Testis (tissue), 3 donors: ENCODE data around the gene ATG9B. TPM values are rescaled to one million over a fixed set of nuclear protein-coding genes. Genes with fewer than 3 reads are reported as not detected.

ENCODE experiments used
- DNase-seq: peaks from one replicate; pipeline ENCODE4 v3.0.0-alpha.2; 2019
- H3K27ac ChIP-seq, 2 donors: fragments of 200-600 bp; sonication (generic); one replicate each; pipeline ENCODE4 v1.5.1; 2019
- H3K27me3 ChIP-seq: fragments of 200-600 bp; sonication (generic); one replicate; pipeline ENCODE4 v1.5.1; 2019
- H3K36me3 ChIP-seq: fragments of 200-600 bp; sonication (generic); one replicate; pipeline ENCODE4 v1.5.1; 2017; ENCODE audit warnings: low read depth; ENCODE audit errors: missing control alignments
- H3K4me1 ChIP-seq: fragments of 200-600 bp; sonication (generic); one replicate; pipeline ENCODE4 v1.5.1; 2019
- H3K4me3 ChIP-seq, 2 donors: fragments of 200-600 bp; sonication (generic); one replicate each; pipeline ENCODE4 v1.5.1; 2017 to 2019
- H3K9me3 ChIP-seq: fragments of 200-600 bp; sonication (generic); one replicate; pipeline ENCODE4 v1.5.1; 2017
- POLR2A ChIP-seq: fragments of 450-650 bp; IDR thresholded peaks from one replicate; pipeline ENCODE4 v1.6.1; 2017; ENCODE audit warnings: antibody characterized with exemption, mild to moderate bottlenecking, moderate library complexity
- WGBS, 2 donors: methylation state at CpG; one replicate each; pipeline ENCODE4 v1.1.5; 2018; 5-methylcytosine and 5-hydroxymethylcytosine counted together
- intact Hi-C: fragments of 100-400 bp; cut with DNase I; formaldehyde crosslinking; loops from one replicate; pipeline ENCODE4 v1.15.1; 2023; ENCODE audit warnings: low total_unique reads
- polyA plus RNA-seq: library from polyadenylated mRNA; stranded (reverse); fragments of 350-450 nt; fragmentation: Illumina TruSeq; extraction: RNeasy Lipid Tissue Mini Kit (QIAGEN cat#74804); gene quantifications from one replicate; pipeline ENCODE4 v1.2.3, GENCODE V29; 2014; ENCODE audit warnings: low read depth, low replicate concordance; ENCODE audit not compliant: insufficient read depth
- total RNA-seq, 2 donors: library from RNA; depleted of rRNA; stranded (reverse); fragments of >200 nt; gene quantifications; one replicate each; pipeline ENCODE4 v1.2.3, GENCODE V29; 2016
- TF ChIP-seq, protein P1 (sequence below), 3 experiments: fragments of 450-650 bp in 2 of 3; fragments of 200-600 bp in 1 of 3; sonication (generic) in 1 of 3; IDR thresholded peaks; one replicate each; pipeline ENCODE4 v1.5.1; 2016 to 2019; ENCODE audit warnings: antibody characterized with exemption in 3 of 3, mild to moderate bottlenecking in 2 of 3, moderate library complexity in 1 of 3

The ATG9B gene
- total and polyA plus RNA-seq, 3 donors from 2014 or later: 14.9 to 29.7 (median 24.8) TPM

DNA sequence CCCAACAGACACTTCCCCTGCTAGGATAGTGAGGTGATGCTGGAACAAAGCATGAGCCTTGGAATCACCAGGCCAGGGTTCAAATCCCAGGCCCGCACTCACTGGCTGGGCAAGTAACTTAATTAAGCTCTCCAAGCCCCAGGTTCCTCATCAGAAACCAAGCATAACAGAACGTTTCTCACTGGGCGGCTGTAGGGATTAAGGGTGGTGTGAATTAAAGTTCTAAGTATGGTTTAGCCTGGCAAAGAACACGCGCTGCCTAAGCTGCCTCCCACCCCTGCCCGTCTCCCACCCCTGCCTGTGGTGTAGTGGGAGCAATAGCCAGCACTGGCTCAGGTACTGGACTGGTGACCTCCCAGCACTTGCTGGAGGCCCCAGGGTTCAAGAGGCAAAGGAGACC is 40.7 kb upstream of the ATG9B start:
- no peak overlapping the region for H3K27ac ChIP-seq

GRCh38 chr7:151064454-151064853 is 40.2 kb upstream of the ATG9B start:
- 89 to 97% methylated on average over 13 to 18 of the region's 18 CpGs for WGBS, 2 donors

More for the DNA sequence above, 40.7 kb upstream of the ATG9B start:
- H3K36me3 ChIP-seq: no peaks in the 10 kb centered on the region
- H3K4me1 ChIP-seq: peaks cover 32% of the 10 kb centered on the region
- intact Hi-C loops: no loop called here
- 82 to 94% methylated on average over 5 to 6 of the region's 6 CpGs for WGBS, 2 donors
- H3K9me3 ChIP-seq: no peaks in the 10 kb centered on the region
- TF ChIP-seq, protein P1, sequence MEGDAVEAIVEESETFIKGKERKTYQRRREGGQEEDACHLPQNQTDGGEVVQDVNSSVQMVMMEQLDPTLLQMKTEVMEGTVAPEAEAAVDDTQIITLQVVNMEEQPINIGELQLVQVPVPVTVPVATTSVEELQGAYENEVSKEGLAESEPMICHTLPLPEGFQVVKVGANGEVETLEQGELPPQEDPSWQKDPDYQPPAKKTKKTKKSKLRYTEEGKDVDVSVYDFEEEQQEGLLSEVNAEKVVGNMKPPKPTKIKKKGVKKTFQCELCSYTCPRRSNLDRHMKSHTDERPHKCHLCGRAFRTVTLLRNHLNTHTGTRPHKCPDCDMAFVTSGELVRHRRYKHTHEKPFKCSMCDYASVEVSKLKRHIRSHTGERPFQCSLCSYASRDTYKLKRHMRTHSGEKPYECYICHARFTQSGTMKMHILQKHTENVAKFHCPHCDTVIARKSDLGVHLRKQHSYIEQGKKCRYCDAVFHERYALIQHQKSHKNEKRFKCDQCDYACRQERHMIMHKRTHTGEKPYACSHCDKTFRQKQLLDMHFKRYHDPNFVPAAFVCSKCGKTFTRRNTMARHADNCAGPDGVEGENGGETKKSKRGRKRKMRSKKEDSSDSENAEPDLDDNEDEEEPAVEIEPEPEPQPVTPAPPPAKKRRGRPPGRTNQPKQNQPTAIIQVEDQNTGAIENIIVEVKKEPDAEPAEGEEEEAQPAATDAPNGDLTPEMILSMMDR (IDR thresholded peaks at IDR 0.05): no peak
- TF ChIP-seq POLR2A: no peak
- no peak for DNase-seq
- H3K27me3 ChIP-seq: no peaks in the 10 kb centered on the region
- H3K4me3 ChIP-seq: no peak overlapping the region

GRCh38 chr7:151063212-151063561 is 38.9 kb upstream of the ATG9B start:
- 10 to 44% methylated on average over 5 to 11 of the region's 11 CpGs for WGBS, 2 donors
- intact Hi-C loops: no loop called here
- DNase-seq: peak; percentile 80
- H3K4me3 ChIP-seq: peak overlapping the region in 1 of 2 donors; percentile 20
- H3K4me1 ChIP-seq: peaks cover 39% of the 10 kb centered on the region
- peak overlapping the region; percentile 41 to 55 for H3K27ac ChIP-seq
- TF ChIP-seq POLR2A: no peak
- TF ChIP-seq, protein P1 (IDR thresholded peaks at IDR 0.05): no peak
- no peaks in the 10 kb centered on the region for H3K9me3 ChIP-seq
- no peaks in the 10 kb centered on the region for H3K36me3 ChIP-seq
- H3K27me3 ChIP-seq: no peaks in the 10 kb centered on the region

More at GRCh38 chr7:151064454-151064853, 40.2 kb upstream of the ATG9B start:
- DNase-seq: no peak
- H3K27me3 ChIP-seq: no peaks in the 10 kb centered on the region
- H3K9me3 ChIP-seq: no peaks in the 10 kb centered on the region
- TF ChIP-seq POLR2A: no peak
- TF ChIP-seq, protein P1 (IDR thresholded peaks at IDR 0.05): no peak
- H3K27ac ChIP-seq: no peak overlapping the region
- intact Hi-C loops: no loop called here
- H3K4me1 ChIP-seq: peaks cover 32% of the 10 kb centered on the region
- H3K36me3 ChIP-seq: no peaks in the 10 kb centered on the region
- H3K4me3 ChIP-seq: no peak overlapping the region

DNA sequence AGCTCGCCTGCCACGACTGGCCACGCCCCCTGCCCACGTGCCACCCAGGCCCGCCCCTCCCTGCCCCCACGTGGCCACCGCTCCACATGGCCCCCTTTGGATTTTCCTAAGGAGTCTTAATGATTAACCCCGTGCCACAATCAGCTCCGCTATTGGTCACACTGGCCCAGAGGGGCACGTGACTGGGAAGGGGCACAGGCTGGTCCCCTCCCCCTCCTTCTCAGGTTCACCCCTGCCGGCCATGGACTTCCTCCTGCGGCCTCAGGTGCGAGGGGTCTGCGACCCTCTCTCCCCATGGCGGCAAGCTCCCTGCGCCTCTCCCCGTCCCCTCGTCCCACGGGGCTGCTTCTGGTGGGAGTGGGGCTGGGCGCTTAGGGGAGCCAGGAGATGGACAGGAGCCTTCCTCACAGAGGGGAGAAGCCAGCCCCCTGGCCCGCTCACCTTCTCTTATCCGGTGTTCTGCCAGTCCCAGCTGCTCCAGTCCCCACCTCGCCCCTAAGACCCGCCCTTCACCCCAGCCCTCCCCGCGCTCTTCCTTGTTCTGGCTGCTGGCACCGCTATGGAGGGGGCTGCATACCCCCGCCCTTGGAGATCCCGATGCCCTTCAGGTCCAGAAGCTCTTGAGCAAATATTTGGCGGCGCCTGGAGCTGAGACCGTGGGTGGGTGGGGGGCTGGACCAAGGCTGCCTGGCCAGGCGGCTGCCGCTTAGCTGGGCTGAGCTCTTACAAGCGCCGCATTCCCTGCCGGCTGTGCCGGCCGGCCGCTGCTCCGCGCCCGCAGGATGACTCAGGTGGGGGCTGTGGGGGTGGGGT is 38.3 kb upstream of the ATG9B start:
- no peaks in the 10 kb centered on the region for H3K27me3 ChIP-seq
- DNase-seq: peak; percentile 77
- peaks cover 39% of the 10 kb centered on the region for H3K4me1 ChIP-seq
- 35 to 44% methylated on average over 25 to 34 of the region's 43 CpGs for WGBS, 2 donors
- H3K4me3 ChIP-seq: peak overlapping the region in 1 of 2 donors; percentile 20
- H3K9me3 ChIP-seq: no peaks in the 10 kb centered on the region
- H3K27ac ChIP-seq: peak overlapping the region; percentile 41 to 55
- no peak for TF ChIP-seq POLR2A
- TF ChIP-seq, protein P1 (IDR thresholded peaks at IDR 0.05): no peak
- H3K36me3 ChIP-seq: no peaks in the 10 kb centered on the region
- intact Hi-C loops: no loop called here

- Histone ChIP-seq H3K9me3 (no peaks in the 10 kb centered on the region), H3K27me3 (no peaks in the 10 kb centered on the region), H3K4me3 (peak overlapping the region in 1 of 2 donors; percentile 20), H3K36me3 (no peaks in the 10 kb centered on the region), H3K27ac (peak overlapping the region in 1 of 2 donors; percentile 2), H3K4me1 (peaks cover 42% of the 10 kb centered on the region)
- 35 to 38% methylated on average over 2 to 11 of the region's 11 CpGs for WGBS, 2 donors
- intact Hi-C loops: no loop called here
- DNase-seq: no peak
- TF ChIP-seq, protein P1 (IDR thresholded peaks at IDR 0.05): no peak
- no peak for TF ChIP-seq POLR2A
Observed at GRCh38 chr7:151062111-151062398, 37.8 kb upstream of the ATG9B start.
